NCI-H345 (cell line): ENCODE data around the gene SH3GLB2.
"Not testable (repeated sequence)": the region's sequence is repeated elsewhere in the genome, so short reads cannot be mapped to it uniquely, and the experiment has no call there.

Experiments used
- DNase-seq: peaks from one replicate; lab custom pipeline; 2025; lab: John Stamatoyannopoulos, UW

Gene SH3GLB2

DNA sequence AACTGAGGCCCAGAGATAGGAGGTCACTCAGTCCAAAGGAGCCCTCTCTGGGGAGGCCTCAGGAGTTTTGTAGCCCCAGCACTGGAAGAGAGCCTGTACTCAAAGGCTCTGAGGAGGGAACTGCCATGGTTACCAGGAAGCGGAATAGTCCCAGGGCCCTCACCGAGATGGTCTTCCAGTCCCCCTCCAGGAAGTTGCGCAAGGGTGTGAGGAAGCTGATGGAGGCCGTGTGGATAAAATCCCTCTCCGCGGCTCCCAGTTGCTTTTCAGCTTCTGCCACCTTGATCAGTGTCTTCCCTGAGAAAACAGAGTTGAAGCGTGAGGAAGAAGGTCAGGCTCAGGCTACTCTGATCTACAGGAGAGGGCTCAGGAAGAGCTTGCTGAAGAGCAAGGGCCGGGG lies 13.5 kb downstream of the SH3GLB2 start:
- DNase-seq: no peak

DNA sequence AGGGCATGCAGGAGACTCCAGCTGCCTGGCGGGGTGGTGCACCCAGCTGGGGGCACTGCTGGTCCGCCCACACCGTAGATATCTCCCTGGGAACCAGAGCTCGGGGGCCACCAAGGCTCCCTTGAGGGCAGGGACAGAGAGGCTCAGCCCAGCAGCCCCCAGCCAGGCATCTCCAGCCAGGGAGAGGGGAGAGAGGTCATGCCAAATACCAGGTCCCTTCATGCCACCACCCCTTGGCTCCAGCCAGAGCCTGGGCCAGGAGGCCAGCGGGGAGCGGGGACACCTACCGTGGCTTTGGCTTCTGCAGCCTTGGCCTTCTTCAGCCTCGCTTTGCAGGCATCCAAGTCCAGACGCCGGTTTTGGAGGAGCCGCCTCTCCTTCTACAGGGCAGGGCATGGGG lies 14.0 kb downstream of the SH3GLB2 start:
- DNase-seq: no peak

DNA sequence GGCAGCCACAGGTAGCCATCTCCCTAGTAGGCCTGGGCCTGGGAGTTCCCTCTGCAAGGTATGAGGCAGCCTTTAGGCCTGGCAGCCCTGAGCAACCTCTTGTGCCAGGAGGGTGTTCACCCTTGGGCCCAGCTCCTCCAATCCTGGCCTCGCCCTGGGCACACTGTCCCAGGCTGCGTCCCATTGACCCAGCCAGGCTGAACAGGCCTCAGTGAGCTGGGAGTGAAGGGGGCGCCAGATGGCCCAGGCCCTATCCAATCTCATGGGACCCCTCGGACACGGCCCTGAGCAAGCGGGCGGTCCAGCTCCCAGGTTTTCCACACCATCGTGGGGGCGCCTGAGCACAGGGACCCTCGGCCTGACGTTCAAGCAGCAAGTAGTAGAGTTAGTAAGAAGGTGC lies 14.5 kb downstream of the SH3GLB2 start:
- no peak for DNase-seq

DNA sequence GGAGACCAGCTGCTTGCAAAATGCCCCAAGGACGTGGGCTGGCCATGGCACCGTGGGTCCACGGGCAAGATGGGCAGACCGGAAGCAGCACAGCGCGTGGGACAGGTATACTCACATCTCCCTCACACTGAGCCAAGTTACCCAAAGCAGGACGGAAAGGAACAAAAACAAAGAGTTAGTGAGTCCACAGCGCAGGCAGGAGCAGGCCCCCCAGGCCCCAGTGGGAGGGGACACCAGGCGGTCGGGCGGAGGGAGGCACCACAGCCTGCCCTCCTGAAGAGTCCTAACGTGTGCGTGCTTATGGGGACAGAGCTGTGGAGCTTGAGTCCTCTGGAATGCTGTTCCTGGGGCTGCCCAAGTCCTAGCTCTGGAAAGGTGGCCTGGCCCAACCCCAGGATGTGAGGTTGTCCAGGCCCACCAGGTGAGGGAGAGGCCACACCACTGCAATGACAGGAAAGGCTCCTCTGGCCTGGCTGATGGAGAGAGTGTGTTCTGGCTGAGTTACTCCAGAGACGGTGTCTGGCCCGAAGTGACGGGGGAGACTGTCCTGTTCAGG lies 15.2 kb downstream of the SH3GLB2 start:
- DNase-seq: no peak

DNA sequence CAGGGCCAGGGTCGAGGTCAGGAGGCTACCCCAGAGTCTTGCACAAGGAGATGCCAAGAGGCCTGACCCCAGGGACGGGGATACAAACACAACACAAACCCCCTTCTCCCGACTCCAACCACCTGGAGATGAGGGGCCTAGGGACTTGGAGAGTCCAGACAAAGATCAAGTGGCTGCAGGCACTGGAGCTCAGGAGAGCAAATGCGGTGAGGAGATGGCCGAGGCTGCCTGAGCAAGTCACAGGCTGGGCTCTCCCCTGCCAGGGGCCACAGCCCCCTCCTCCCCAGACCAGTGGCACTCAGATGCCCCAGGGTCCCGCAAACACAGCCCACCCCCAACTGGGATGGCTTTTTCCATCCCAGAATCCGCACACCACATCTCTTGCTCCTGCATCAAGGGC lies 15.8 kb downstream of the SH3GLB2 start:
- DNase-seq: no peak

DNA sequence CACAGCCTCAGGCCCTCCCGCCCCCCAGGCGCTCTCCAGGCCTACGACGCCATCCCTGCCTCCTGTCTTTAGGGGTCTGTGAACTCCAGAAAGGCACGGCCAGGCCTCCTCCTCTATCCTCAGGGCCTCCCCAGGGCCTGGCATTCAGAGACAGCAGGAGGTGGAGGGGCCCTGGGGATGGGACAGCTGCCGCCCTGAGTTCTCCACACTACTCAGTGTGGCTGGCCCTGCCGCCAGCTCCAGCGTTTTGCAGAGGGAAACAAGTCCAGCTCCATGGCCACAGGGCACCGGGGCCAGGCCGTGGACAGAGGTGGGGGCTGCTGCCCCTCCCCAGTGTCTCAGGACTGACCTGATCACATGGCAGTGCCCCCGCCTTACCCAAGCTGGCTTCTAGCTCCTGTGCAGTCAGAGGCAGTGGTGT lies 16.4 kb downstream of the SH3GLB2 start:
- DNase-seq: no peak

DNA sequence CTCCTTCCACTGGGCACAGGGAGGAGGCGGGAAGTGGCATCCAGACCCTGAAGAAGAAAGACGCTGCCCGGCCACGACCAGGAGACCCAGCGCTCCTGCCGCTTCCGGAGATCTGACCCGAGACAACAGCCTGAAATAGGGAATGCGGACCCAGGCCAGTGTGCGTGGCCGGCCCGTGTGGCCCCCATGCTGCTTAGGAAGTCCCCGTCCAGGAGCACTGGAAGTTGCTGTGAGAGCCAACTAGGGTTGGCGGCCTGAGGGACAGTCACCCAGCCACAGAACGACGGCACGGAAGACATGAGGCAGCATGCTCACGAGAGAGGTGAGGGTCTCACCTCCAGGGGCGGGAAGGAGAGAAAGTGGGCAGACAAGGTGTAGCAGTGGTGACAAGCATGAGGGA lies 17.0 kb downstream of the SH3GLB2 start:
- DNase-seq: no peak

DNA sequence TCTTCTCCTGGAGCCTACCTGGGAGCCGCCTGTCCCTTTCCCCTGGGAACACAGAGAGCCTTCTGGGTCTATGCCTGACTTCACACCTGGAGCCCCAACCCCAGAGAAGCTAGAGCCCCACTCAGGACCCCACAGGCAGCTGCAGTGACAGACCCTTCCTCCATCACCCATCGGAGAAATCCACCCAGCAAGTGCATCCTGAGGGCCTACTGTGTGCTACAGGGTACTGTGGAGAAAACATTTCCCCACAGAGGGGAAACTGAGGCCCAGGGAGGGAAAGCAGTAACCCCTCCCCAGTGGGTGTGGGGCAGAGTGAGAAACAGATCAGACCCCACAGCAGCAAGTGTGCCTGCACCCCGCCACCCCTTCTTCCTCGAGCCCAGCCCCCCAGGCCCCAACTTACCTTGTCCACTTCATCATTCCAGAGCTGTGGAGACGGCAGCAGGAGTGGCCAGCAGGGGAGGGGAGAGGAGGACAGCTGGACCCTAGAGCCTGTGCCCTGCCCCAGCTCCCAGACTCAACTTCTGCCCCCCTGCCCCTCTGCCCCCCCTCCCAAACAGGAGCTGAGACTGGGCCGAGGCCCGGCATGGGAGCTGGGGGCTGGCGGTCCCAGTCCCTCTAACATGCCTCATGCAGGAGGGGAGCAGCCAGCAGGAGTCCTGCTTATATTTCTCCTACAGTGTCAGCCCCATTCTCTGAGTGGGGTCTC lies 17.7 kb downstream of the SH3GLB2 start:
- DNase-seq: no peak

DNA sequence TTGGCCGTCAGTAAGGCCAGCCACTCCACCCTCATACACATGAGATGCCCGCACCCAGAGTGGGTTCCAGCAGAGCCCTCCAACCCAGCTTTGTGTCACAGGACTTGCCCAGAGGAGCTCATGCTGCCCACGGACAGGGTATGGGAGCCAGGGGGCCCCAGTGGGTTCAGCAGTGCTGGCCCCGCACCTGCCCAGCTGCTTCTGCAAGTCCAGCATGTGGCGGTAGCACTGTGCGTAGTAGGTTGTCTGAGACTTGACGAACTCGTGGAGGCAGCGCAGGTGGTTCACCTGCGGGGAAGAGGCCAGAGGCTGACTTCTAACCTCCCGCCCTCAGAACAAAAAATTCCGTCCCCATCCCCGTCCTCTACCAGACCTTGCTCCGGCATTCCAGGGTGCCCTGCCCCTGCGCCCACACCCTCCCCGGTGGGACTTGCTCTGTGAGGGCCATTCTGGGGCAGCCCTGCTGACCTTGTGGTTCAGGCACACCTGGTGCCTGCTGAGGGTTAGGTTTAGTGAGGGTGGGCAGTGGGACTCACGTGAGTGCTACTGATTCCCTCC lies 18.5 kb downstream of the SH3GLB2 start:
- DNase-seq: no peak

DNA sequence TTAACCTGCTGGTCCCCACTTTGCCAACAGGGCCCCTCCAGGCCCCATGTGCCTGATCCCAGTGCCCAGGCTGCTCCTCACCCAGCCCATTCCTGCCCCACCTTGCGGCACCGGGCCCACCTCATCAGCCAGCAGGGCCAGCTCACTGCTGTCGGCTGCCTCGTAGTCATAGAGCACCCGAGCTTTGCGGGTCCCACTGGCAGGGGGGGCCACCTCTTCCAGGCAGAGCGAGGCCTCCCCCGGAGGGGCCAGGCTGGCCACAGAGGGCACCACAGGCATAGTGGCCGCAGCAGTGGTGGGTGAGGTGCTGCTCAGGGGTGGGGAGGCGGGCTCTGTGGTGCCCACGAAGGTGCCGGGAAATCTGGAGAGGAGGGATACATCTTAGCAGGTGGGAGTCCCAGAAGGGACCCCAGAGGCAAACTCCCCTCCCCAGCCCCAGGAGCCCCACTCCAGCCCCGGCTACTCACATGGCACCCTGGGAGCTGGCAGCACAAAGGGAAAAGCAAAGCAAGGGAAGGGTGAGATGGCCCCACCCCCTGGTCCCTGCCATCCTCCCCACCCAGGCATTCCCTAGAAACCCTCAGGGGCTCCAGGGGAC lies 19.0 kb downstream of the SH3GLB2 start:
- no peak for DNase-seq

DNA sequence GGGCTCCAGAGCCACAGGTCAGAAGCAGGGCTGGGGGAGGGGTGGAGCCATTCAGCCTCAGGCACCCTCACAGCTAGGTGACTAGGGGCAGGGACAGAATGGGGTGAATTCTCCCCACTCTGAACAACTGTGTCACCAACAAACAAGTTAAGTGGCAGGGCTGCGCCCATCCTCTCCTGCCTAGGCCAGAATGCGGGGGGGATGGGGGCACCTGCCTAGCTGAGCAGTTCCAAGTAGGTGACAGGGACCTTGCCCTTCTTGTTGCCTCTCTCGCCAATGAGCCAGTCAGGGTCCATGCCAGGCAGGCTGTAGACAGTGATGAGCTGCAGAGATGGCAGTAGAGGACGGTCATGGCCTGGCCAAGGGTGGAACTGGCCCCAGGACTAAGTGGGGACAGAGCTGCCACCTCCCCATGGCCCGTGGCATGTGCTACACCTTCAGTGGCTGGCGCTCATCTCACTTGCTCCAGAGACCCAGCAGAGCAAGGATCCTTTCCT lies 19.6 kb downstream of the SH3GLB2 start:
- DNase-seq: no peak

DNA sequence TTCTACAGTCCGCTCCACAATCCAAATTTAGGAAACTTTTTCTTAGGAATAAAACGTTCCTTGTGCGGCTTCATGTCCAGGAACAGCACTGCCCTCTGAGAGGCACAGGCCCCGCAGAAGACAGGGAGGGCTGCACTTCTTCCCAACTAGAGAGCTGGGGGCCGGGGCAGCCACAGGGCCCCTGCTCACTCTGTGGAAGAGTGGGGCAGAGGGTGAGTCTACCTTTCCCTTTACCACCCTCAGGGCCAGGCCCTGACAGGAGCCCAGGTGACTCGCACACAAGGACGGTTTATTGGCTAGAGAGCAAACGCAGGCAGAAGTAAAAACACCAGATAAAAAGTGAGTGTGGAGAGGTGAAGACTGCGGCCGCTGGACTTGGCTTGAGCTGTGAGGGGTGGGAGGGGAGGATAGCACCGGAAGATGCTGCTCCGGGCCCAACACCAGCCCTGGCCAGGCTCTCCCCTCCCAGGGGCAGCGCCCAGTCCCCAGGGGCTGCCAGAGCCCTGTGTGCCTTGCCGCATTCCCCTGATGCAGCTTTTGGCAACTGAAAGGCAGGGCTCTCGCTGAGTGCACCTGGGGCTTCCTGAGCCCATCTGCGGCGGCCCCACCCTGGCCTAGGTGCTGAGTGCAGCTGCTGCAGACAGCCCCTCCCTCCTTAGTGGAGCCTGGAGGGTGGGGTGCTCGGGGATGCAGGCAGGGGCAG lies 20.2 kb downstream of the SH3GLB2 start:
- DNase-seq: peak; percentile 65

DNA sequence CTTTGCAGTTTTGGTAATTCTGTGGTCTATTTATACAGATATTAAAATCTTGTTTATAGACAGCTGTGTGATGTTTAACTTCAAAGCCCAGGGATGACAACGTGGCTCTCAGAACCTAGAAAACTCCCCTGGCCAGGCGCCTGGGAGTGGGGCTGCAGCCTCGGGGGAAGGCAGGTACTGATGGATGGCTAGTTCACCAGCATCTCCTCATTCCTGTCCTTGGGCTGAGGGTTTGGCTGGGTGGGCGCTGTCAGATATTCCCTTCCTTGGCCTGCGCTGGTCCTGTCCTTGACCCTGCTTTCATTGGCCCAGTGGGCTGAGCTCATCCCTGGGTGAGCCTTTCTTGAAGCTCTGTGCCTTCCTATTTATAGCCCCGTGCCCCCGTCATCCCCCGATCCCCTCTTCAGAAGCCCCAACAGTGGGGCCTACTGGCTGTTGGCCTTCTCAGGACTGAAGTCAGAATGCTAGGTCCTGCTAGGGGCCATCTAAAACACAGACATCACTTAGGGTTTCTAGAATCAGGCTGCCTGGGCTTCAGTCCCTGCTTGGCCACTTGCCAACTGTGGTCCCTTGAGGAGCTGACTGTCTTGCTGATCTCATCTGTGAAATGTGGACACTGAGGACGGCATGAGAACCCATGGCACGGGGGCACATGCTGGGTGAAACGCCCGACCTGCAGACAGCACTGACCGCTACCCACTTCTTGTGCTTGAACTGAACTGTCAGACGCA lies 20.9 kb downstream of the SH3GLB2 start:
- DNase-seq: no peak

DNA sequence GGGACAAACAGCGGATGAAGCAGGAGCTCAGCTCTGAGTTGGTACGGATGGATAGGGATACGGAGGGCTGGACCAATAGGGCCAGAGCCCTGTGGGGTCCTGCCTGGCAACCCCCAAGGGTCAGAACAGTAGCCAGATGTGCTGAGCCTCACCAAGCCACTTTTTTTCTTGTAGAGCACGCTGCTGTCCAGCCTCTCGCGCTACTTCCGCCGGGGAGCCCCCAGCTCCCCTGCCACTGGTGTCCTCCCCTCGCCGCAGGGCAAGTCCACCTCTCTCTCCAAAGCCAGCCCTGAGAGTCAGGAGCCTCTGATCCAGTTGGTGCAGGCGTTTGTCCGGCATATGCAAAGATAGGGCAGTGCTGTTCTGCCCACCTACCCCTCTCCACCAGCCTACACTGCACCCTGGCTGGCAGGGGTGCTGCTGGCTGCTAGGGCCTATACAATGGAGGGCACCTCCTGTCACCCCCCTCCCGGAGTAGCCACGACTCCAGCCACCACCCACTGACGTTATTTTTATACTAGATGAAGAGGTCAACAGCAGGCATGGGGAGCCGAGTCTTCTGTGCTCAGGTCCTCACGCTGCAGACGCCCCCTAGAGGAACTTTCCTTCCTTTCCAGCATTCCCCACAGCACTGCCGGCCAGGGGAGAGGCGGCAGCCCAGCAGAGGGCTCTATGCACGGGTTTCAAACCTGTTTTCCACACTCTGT lies 21.6 kb downstream of the SH3GLB2 start:
- DNase-seq: peak; percentile 76

DNA sequence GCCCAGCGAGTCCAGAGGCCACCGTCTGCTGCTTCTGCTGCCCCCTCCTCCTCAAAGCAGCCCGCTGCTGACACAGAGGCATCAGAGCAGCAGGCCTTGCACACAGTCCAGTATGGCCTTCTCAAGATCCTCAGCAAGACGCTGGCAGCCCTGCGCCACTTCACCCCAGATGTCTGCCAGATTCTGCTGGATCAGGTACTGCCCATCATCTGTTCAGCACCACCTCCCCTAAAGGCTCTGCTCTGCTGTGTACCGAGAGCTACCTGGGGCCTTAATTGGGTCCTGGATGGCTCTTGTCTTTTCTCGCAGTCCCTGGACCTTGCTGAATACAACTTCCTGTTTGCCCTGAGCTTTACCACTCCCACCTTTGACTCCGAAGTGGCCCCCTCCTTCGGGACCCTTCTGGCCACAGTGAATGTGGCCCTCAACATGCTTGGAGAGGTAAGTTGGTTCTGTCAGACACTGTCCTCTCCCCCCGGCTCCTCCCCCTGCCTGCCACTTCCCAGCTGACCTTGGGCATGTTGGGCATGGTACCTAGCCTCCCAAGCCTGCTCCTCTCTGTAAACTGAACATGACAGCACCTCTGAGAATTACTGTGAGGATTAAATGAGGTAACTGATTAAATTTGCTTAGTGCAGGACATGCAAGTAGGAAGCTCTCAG lies 22.7 kb downstream of the SH3GLB2 start:
- DNase-seq: no peak

DNA sequence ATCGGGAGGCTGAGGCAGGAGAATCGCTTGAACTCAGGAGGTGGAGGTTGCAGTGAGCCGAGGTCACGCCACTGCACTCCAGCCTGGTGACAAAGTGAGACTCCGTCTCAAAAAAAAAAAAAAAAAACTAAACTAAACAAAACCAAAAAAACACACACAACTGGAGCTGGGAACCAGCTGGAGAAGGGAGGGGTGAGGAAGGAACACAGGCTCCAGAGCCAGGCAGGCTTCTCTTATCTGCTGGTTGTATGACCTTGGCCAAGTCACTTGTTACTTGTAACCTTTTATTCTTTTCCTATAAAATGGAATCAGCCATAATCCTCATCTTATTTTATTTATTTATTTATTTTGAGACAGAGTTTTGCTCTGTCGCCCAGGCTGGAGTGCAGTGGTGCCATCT lies 24.0 kb downstream of the SH3GLB2 start:
- DNase-seq: not testable (repeated sequence)

DNA sequence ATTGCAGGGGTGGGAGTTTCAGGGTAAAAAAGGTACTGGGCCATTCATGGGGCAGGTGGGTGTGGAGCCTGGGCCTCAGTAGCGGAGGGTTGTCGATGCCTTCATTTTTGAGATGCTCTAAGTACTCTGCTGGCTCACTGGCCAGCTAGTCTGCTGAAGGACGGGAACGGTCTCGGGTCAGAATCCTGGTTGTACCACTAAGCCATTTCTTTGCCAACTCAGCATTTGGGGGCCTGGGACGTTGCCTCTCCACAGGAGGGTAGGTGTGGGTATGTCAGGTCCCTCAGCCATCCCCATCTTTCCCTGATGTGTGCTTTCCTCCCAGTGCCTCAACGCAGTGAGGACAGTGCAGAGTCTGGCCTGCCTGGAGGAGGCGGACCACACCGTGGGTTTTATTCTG lies 25.1 kb downstream of the SH3GLB2 start:
- DNase-seq: no peak

DNA sequence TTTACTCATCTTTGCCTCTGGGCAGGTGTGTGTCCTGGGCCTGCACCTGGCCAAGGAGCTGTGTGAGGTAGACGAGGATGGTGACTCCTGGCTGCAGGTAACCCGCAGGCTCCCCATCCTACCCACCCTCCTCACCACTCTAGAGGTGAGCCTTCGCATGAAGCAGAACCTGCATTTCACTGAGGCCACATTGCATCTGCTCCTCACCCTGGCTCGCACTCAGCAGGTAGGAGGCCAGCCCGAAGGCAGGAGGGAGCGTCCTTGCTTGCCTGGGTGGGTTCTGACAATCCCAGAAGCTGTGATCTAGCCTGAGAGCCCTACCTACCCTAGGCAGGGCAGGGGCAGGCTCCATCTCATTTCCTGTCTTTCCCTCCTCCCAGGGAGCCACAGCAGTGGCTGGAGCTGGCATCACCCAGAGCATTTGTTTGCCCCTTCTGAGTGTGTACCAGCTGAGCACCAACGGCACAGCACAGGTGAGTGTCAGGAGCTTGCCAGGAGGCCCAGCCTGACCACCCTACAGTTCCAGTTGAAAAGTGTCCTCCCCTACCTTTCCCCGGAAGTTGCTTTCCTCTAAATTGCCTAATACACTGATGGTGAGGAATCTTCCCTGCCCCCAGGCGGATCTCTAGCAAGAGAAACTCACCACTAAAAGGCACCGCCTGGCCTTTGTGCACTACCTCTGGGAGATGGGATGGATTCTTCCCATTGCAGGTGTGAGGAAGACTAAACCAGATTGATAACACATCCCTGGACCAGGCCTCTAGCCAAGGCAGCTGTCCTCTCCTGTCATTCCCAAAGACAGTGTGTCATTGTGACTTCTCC lies 26.4 kb downstream of the SH3GLB2 start:
- DNase-seq: no peak

DNA sequence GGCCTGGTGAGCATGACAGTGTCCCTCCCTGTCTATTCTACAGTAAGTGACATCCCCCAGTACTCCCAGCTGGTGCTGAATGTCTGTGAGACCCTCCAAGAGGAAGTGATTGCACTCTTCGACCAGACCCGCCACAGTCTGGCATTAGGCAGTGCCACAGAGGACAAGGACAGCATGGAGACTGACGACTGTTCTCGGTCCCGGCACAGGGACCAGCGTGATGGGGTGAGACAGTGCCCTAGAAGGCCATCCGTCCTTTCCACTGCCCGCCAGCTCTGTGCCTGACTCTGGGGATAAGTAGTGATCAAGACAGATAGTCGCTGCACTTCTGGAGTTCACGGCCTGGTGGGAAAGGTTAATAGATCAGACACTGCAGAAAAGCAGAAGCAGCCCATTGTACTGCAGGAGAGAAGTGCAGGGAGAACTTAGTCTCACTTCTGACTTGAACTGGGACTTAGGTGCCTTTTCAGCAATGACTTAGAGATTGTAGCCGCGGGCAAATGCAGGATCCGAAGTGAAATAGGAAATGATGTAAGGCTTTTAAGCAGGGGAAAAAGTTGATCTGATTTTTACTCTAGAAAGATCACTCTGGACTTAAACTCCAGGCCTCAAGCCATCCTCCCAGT lies 28.4 kb downstream of the SH3GLB2 start:
- no peak for DNase-seq
